ENCODE data around the gene RAD51. TPM values are rescaled to one million over a fixed set of nuclear protein-coding genes. Genes with fewer than 3 reads are reported as not detected.

Gene RAD51
- total and polyA plus RNA-seq, 2 donors (not counting 3 experiments of a cell fraction or from before 2014, with no cell fraction given): 11.1 to 30.9 TPM

DNA sequence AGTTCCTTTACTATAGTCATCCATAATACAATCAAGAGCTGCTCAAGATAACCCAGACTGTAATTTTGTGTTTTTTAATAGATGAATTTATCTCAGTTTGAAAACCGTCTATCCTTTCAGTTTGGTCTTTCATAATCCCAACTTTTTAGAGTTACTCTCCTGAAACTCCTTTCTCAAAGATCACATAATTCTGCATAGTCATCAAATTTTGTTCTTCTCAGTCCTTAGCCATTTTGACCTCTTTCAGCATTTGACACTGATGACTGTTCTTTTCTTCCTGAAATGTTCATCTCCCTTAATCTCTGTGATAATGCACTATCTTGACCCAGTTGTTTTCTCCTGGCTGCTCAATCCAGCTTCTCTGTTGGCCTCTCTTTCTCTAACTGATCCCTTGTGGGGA is 47.5 kb upstream of the RAD51 start:
- H2AFZ ChIP-seq (ENCODE audit: low read depth, low read length): no peak overlapping the region
- H3K9me3 ChIP-seq (replicated peaks; ENCODE audit: control insufficient read depth, insufficient read depth, low read length): no peaks in the 10 kb centered on the region
- no peaks in the 10 kb centered on the region for H3K4me1 ChIP-seq (ENCODE audit: control insufficient read depth, extremely low read depth, insufficient read depth, low read length)
- POLR2A ChIA-PET: no interaction called here
- H3K4me3 ChIP-seq (replicated peaks in 1 of 3; ENCODE audit: insufficient read depth in 1 of 3, low read depth in 1 of 3, low read length in 3 of 3): no peak overlapping the region
- no peaks in the 10 kb centered on the region for H3K9me1 ChIP-seq (replicated peaks; ENCODE audit: control insufficient read depth, extremely low read depth, insufficient read depth, low read length)
- DNase-seq (ENCODE audit: low read depth, low spot score): no peak
- H3K27me3 ChIP-seq (ENCODE audit: control insufficient read depth in 2 of 2, insufficient read depth in 2 of 2, low read length in 2 of 2): no peaks in the 10 kb centered on the region
- dilution Hi-C loops (cut with MboI; ENCODE audit: extremely low pct_ligation_motif_present, low sequenced_read_pairs) (no loop called here), intact Hi-C loops (cut with micrococcal nuclease) (no loop called here)
- H3K4me2 ChIP-seq (ENCODE audit: insufficient read depth, low read length): no peak overlapping the region
- H3K27ac ChIP-seq (ENCODE audit: insufficient read depth, low read depth, low read length): no peak overlapping the region
- H3K9ac ChIP-seq (replicated peaks; ENCODE audit: extremely low read depth, insufficient read depth, low read length): no peak overlapping the region
- FAIRE-seq: no peak
- H3K36me3 ChIP-seq (ENCODE audit: control insufficient read depth in 2 of 2, extremely low read depth in 1 of 2, insufficient read depth in 2 of 2, low read length in 2 of 2): peaks cover 0 to 14% of the 10 kb centered on the region in 2 experiments
- no peaks in the 10 kb centered on the region for H4K20me1 ChIP-seq (replicated peaks; ENCODE audit: control insufficient read depth, extremely low read depth, insufficient read depth, low read length)
- no peaks in the 10 kb centered on the region for H3K79me2 ChIP-seq (ENCODE audit: control insufficient read depth, insufficient read depth, low read length)
- BruUV-seq (replicated peaks): no TSS peak
- CTCF ChIA-PET: interaction anchor here (0.9 kb wide), 1 partner anchor 42 kb away, joined by 3 read pairs; no protein-coding TSS in a partner anchor
- TF ChIP-seq, protein P1, sequence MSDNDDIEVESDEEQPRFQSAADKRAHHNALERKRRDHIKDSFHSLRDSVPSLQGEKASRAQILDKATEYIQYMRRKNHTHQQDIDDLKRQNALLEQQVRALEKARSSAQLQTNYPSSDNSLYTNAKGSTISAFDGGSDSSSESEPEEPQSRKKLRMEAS (IDR thresholded peaks at IDR 0.05; ENCODE audit: insufficient read depth, insufficient read length): no peak
- TF ChIP-seq, protein P2, sequence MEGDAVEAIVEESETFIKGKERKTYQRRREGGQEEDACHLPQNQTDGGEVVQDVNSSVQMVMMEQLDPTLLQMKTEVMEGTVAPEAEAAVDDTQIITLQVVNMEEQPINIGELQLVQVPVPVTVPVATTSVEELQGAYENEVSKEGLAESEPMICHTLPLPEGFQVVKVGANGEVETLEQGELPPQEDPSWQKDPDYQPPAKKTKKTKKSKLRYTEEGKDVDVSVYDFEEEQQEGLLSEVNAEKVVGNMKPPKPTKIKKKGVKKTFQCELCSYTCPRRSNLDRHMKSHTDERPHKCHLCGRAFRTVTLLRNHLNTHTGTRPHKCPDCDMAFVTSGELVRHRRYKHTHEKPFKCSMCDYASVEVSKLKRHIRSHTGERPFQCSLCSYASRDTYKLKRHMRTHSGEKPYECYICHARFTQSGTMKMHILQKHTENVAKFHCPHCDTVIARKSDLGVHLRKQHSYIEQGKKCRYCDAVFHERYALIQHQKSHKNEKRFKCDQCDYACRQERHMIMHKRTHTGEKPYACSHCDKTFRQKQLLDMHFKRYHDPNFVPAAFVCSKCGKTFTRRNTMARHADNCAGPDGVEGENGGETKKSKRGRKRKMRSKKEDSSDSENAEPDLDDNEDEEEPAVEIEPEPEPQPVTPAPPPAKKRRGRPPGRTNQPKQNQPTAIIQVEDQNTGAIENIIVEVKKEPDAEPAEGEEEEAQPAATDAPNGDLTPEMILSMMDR (IDR thresholded peaks at IDR 0.05; ENCODE audit: extremely low read depth in 1 of 2, insufficient read depth in 1 of 2, low read depth in 1 of 2, low read length in 2 of 2): no peak
- no peak for TF ChIP-seq FOS (IDR thresholded peaks at IDR 0.05; ENCODE audit: borderline replicate concordance, insufficient read depth, low read length)
- TF ChIP-seq GATA2 (IDR thresholded peaks at IDR 0.05; ENCODE audit: insufficient read depth, insufficient read length, low read depth, low read length): no peak
- no peak for TF ChIP-seq POLR2AphosphoS5 (IDR thresholded peaks at IDR 0.05; ENCODE audit: insufficient read depth, low read depth, low read length)
- TF ChIP-seq JUN (IDR thresholded peaks at IDR 0.05; ENCODE audit: borderline replicate concordance, insufficient read depth, insufficient read length, low read depth): no peak
- no peak for TF ChIP-seq EZH2 (IDR thresholded peaks at IDR 0.05; ENCODE audit: borderline replicate concordance, low read depth, low read length, severe bottlenecking)
- no peak for TF ChIP-seq MYC (IDR thresholded peaks at IDR 0.05; ENCODE audit: low read depth, low read length)
- no peak for TF ChIP-seq POLR2A (IDR thresholded peaks at IDR 0.05; ENCODE audit: low read depth, low read length)
